Left lung (tissue), 10 donors: Measurements from ENCODE around the gene MAST1. TPM values are rescaled to one million over a fixed set of nuclear protein-coding genes. Genes with fewer than 3 reads are reported as not detected.

Experiments used
- ATAC-seq: fragments of 200-7000 bp; cut with Tn5 transposase; one replicate; pipeline ENCODE4 v1.9.1; 2020; ENCODE audit warnings: moderate library complexity
- DNase-seq, 4 donors: peaks; one replicate each; pipeline ENCODE4 v3.0.0-alpha.2; 2013 to 2020
- H3K27ac ChIP-seq, 2 donors: fragments of 200-600 bp; sonication (generic) in 1 of 2; one replicate each; pipeline versions ENCODE4 v1.5.0 to v1.8.0; 2020 to 2021
- H3K27me3 ChIP-seq, 2 donors: fragments of 200-600 bp; sonication (generic) in 1 of 2; one replicate each; pipeline versions ENCODE4 v1.5.0 to v1.8.0; 2020 to 2021
- H3K36me3 ChIP-seq, 2 donors: fragments of 200-600 bp; sonication (generic) in 1 of 2; one replicate each; pipeline versions ENCODE4 v1.5.0 to v1.8.0; 2020 to 2021
- H3K4me1 ChIP-seq, 2 donors: fragments of 200-600 bp; one replicate each; pipeline ENCODE4 v1.8.0; 2021
- H3K4me3 ChIP-seq, 2 donors: fragments of 200-600 bp; sonication (generic) in 1 of 2; one replicate each; pipeline versions ENCODE4 v1.5.0 to v1.8.0; 2020 to 2021; ENCODE audit warnings: mild to moderate bottlenecking in 1 of 2
- H3K9me3 ChIP-seq, 2 donors: fragments of 200-600 bp; sonication (generic) in 1 of 2; one replicate each; pipeline versions ENCODE4 v1.5.0 to v1.8.0; 2020 to 2021
- CTCF ChIP-seq, 2 donors: fragments of 200-600 bp; sonication (generic) in 1 of 2; IDR thresholded peaks; one replicate each; pipeline versions ENCODE4 v1.5.0 to v1.8.0; 2021; ENCODE audit warnings: antibody characterized with exemption in 2 of 2
- intact Hi-C, 2 donors: fragments of 100-400 bp; cut with DNase I; formaldehyde crosslinking; loops; one replicate each; pipeline versions ENCODE4 v1.11.2 to v1.14.2; 2022
- polyA plus RNA-seq, 6 donors: library from polyadenylated mRNA; unstranded; fragments of 120-200 nt; gene quantifications; one replicate each; pipeline ENCODE4 v1.2.1, GENCODE V29; 2013; ENCODE audit not compliant: insufficient read length in 6 of 6
- total RNA-seq, 2 donors: library from RNA; stranded (reverse); fragmentation: NEBNext Ultra II Directional; extraction: Animal tissue kit (Norgen Biotek cat#: 25700); gene quantifications; one replicate each; pipeline ENCODE4 v1.2.1, GENCODE V29; 2021
- donor health status: DM: no; HTN: yes; CAD: no.
- donor health status: DM: no; HTN: no; CAD: no.

MAST1 gene
- total and polyA plus RNA-seq, 8 donors, result 0.15 to 2.4 (median 1.5) TPM

- no peak for TF ChIP-seq CTCF (IDR thresholded peaks at IDR 0.05)
- Histone ChIP-seq H3K27ac (peak overlapping the region in 1 of 2 donors; percentile 90), H3K4me1 (peaks cover 0 to 53% of the 10 kb centered on the region in 2 donors), H3K27me3 (peaks cover 0 to 32% of the 10 kb centered on the region in 2 donors), H3K36me3 (peaks cover 0 to 15% of the 10 kb centered on the region in 2 donors), H3K4me3 (no peak overlapping the region), H3K9me3 (peaks cover 3 to 7% of the 10 kb centered on the region in 2 donors)
- ATAC-seq (no peak), DNase-seq (no peak)
- intact Hi-C loops, result loop anchor here in 1 of 2 donors (10.0 kb wide), 1 partner anchor 82 kb away; the partner anchor contains the start of gene DAND5
These were observed 44.3 kb downstream of the MAST1 start for GRCh38 chr19:12882589-12882988.

- H3K4me3 ChIP-seq, result no peak overlapping the region
- DNase-seq (no peak), ATAC-seq (no peak)
- H3K36me3 ChIP-seq, result no peaks in the 10 kb centered on the region
- TF ChIP-seq CTCF (IDR thresholded peaks at IDR 0.05), result no peak
- intact Hi-C loops, result loop anchor here in 1 of 2 donors (10.0 kb wide), 1 partner anchor 81 kb away; the partner anchor contains the start of gene DAND5
- peaks cover 0 to 32% of the 10 kb centered on the region in 2 donors for H3K27me3 ChIP-seq
- H3K4me1 ChIP-seq, result peaks cover 0 to 53% of the 10 kb centered on the region in 2 donors
- peaks cover 3 to 7% of the 10 kb centered on the region in 2 donors for H3K9me3 ChIP-seq
- H3K27ac ChIP-seq, result peak overlapping the region in 1 of 2 donors; percentile 71
These were observed 45.9 kb downstream of the MAST1 start for GRCh38 chr19:12884202-12884601.

- DNase-seq, result no peak
- intact Hi-C loops, result loop anchor here in 1 of 2 donors (10.0 kb wide), 1 partner anchor 80 kb away; the partner anchor contains the start of gene DAND5
- Histone ChIP-seq H3K27ac (peak overlapping the region in 1 of 2 donors; percentile 29), H3K9me3 (peaks cover 3 to 7% of the 10 kb centered on the region in 2 donors), H3K4me3 (peak overlapping the region in 1 of 2 donors; percentile 48), H3K27me3 (peaks cover 0 to 32% of the 10 kb centered on the region in 2 donors), H3K4me1 (peaks cover 0 to 53% of the 10 kb centered on the region in 2 donors), H3K36me3 (no peaks in the 10 kb centered on the region)
- TF ChIP-seq CTCF (IDR thresholded peaks at IDR 0.05), result no peak
- no peak for ATAC-seq
These were observed 46.3 kb downstream of the MAST1 start for GRCh38 chr19:12884627-12884925.

GRCh38 chr19:12884926-12885748 is 46.8 kb downstream of the MAST1 start:
- Histone ChIP-seq H3K9me3 (peaks cover 3 to 7% of the 10 kb centered on the region in 2 donors), H3K4me3 (peak overlapping the region; percentile 33 to 48), H3K36me3 (no peaks in the 10 kb centered on the region), H3K27me3 (peaks cover 0 to 32% of the 10 kb centered on the region in 2 donors), H3K4me1 (peaks cover 0 to 51% of the 10 kb centered on the region in 2 donors), H3K27ac (peak overlapping the region in 1 of 2 donors; percentile 29)
- DNase-seq, result peak; percentile 23 to 97 (median 80)
- TF ChIP-seq CTCF (IDR thresholded peaks at IDR 0.05), result peak; percentile 62 to 71
- intact Hi-C loops, result loop anchor here in 1 of 2 donors (10.0 kb wide), 1 partner anchor 80 kb away; the partner anchor contains the start of gene DAND5
- ATAC-seq, result peak; percentile 72
